GM12874 (cell line): ENCODE results near the gene MYADM.

Experiments used
- CTCF ChIP-seq: IDR thresholded peaks from 2 replicates; pipeline ENCODE4 v1.5.1; 2011; ENCODE audit warnings: low read depth, mild to moderate bottlenecking, control low read depth, low read length, moderate library complexity; ENCODE audit not compliant: insufficient read depth

MYADM gene, protein sequence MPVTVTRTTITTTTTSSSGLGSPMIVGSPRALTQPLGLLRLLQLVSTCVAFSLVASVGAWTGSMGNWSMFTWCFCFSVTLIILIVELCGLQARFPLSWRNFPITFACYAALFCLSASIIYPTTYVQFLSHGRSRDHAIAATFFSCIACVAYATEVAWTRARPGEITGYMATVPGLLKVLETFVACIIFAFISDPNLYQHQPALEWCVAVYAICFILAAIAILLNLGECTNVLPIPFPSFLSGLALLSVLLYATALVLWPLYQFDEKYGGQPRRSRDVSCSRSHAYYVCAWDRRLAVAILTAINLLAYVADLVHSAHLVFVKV

DNA sequence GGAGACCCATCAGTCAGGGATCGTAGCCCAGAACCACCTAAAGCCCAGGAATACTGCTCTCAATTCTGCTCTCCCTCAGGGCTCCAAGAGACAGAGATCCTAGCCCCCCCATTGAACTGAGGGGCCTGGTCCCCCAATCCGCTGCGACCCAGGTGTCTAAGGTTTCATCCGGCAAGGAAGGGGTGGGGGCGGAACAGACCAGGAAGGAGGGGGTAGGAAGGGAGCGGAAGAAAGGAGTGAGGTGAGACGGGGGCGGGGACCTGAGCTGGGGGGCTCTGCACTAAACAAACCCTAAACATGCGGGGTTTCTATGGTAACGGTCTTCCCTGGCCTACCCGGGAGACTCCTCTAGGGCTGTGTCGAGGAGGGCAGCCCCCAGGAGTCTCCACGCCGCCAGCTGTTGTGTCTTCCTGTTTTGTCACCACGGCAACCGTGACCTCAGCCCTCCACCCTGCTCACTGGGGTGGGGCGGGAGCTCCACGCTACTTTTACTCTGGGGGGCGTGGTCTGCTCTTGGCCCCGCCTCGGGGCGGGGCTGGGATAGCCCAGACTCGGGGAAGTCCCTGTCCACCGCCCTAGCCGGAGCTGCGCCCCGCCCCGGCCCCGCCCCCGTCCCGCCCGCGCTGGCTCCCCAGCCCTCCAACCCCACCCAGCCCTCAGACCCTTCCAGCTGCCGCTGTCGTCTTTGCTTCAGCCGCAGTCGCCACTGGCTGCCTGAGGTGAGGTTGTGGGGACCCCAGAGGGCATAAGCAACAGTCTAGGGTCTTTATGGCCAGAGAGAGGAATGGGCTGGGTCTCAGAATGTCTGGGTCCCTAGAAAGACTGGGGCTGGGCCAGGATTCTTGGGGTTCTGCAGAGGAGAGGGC lies at the start of gene MYADM:
Gene MYADM (plus strand): TSS at position 659 of the 866 bp plus-strand sequence. CDS start 5,647 bp downstream, outside the sequence.
- no peak for TF ChIP-seq CTCF

DNA sequence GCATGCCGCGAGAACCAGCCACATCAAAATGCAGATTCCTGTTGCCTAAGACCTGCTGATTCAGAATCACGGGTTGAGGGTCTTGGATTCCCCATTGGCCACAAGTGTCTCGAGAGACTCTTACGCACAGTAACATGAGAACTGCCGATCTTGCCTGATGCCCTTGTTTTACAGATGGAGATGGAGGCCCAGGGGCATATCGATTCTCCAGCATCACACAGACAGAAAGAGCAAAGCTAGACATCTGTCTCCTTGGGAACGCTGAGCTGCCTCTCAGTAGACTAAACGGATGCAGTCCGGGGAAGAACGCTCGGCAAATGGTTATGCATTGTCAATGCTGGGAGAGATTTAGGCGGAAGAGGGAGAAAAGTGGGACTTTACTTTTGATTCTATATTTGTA lies 48.9 kb upstream of the MYADM start:
- TF ChIP-seq CTCF, result no peak

DNA sequence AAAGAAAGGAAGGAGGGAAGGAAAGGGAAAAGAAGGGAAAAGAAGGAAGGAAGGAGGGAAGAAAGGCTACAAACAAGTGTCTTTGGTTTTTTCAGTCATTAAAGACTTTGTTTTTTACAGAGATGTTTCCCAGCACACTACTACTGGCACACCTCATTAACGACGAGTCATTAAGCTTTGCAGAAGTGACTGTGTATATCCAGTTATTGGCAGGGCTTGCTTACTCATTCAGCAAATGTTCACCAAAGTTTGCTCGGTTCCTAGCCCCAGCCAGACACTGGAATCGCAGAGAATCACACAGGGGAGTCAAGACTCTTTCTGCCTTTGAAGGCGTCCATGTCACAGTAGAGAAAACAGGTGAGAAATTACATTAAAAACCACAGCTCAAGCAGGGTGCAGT lies 47.8 kb upstream of the MYADM start:
- no peak for TF ChIP-seq CTCF

GRCh38 chr19:53823380-53824120 lies 44.1 kb upstream of the MYADM start:
- no peak for TF ChIP-seq CTCF

- TF ChIP-seq CTCF, result no peak
Measured at GRCh38 chr19:53824134-53824611, 43.5 kb upstream of the MYADM start, which contains the start of gene NLRP12. Gene NLRP12, minus strand, starts transcription at chr19:53824314. Its CDS starts 140 bp downstream, at chr19:53824174.

- TF ChIP-seq CTCF, result no peak
Measured at GRCh38 chr19:53826876-53827275, 40.8 kb upstream of the MYADM start.

DNA sequence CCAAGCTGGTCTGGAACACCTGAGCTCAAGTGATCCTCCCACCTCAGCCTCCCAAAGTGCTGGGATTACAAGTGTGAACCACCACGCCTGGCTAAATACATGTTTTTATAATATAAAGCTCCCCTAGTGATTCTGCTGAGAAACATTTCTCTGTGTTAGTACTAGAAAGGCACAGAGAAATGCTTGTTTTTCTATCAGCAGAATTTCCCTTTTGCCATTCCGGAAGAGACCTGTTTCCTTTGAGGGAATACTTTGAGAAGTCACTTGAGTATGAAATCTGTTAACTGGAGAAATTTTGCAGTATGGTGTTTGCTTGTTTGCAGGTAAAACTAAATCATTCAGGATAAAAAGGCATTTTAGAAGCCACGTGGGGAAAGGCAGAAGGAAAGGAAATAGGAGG lies 39.2 kb upstream of the MYADM start:
- TF ChIP-seq CTCF, result no peak
